EH (cell line): ENCODE data around the gene SPINDOC.

Experiments used
- DNase-seq: peaks from one replicate; pipeline ENCODE4 v3.0.0-alpha.2; 2015; ENCODE audit warnings: low read depth

Gene SPINDOC

DNA sequence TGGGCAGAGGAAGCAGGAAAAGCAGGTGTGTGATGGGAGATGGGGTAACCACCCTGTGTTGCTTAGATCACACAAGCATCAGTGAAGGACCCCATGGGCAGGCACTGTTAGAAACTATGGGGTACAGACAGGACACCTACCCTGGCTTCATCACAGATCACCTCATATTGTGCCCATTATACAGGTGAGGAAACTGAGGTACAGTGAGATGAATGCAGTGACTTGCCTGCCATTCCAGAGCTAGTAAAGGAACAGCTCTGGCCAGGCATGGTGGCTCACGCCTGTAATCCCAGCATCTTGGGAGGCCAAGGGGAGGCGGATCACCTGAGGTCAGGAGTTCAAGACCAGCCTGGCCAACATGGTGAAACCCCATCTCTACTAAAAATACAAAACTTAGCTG, 19.8 kb downstream of the SPINDOC start:
- no peak for DNase-seq

DNA sequence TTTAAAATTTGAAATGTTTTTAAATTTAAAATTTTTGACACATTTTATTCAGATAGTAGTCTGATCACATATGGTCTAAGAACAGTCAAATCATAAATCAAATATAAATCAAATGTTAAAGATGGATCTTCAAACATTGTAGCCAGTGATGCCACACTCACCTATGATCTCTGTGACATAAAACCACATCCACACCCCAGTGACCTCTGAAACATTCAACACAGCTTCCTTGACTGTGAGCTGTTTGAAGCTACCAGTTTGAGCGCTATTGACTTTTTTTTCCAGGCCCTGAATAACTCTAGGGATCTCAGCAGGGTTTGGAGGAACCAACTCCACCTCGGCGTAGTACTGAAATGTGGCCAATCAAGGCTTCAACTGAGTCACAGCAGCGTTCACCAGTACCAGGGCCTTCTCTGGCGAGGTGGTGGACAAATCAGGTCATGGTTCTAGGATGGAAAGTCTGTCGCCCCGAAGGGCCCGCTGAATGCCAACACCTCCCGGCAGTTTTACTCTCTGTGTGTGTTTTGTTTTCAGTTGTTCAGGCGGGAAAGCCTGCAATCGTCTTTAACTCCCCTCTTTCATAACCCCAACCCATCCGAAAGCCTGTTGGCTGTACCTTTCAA, 21.4 kb downstream of the SPINDOC start:
- no peak for DNase-seq

DNA sequence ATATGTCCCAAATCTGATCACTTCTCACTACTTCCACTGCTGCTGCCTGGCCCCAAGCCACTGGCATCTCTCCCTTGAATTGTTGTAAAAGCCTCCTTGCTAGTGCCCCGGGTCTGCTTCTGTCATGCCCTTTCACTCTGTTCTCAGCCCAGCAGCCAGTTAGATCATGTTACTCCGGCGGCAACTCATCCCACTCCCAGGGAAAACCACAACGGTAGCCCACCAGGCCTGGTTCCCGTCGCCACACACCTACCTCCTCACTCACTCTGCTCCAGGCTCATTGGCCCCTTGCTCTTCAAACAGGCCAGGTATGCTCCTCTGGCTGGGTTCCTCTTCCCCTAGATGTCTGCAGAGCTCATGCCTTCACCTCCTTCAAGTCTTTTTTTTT, 21.9 kb downstream of the SPINDOC start:
- DNase-seq = no peak

- DNase-seq = peak; percentile 77
These were observed 23.9 kb downstream of the SPINDOC start for GRCh38 chr11:63837027-63837688.

DNA sequence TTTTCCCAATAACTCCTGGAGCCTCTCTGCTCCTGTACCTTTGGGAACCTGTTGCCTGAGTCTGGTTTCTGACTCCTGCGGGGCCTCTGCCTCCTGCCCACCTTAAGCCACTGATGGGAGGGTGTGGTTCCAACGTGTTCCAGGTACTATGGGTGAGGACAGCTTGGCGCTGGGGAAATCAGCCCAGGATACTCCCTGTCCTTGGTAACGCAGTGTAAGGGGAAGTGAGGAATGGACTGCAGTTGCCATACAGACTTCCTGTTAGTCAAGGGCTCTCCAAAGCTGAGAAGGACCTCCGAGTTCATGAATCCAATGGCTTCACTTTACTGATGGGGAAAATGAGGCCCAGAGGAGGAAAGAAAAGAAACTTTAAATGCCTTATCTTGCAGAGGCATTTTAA, 24.5 kb downstream of the SPINDOC start:
- DNase-seq = no peak

DNA sequence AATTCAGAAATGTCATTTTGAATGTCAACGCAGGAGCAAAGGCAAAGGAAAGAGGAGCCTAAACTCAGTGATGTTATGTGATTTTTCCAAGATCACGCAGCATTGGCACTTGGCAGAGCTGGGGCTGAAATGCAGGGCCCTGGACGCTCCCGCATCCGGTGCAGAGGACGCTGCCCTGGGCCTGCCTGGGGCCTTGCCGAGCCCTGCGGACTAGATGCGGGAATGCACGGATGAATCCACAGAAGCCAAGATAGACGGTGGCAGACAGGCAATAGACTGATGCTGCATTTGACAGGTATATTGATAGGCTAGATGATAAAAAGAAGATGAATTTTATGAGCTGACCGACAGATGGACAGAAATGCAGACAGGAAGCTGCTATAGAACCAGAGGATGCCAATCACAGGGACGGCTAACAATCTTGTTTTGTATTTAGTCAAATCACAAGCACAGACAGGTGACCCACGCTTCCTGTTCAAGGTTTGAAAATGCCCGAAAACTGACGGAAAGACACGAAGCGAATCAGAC, 25.0 kb downstream of the SPINDOC start:
- DNase-seq = no peak

DNA sequence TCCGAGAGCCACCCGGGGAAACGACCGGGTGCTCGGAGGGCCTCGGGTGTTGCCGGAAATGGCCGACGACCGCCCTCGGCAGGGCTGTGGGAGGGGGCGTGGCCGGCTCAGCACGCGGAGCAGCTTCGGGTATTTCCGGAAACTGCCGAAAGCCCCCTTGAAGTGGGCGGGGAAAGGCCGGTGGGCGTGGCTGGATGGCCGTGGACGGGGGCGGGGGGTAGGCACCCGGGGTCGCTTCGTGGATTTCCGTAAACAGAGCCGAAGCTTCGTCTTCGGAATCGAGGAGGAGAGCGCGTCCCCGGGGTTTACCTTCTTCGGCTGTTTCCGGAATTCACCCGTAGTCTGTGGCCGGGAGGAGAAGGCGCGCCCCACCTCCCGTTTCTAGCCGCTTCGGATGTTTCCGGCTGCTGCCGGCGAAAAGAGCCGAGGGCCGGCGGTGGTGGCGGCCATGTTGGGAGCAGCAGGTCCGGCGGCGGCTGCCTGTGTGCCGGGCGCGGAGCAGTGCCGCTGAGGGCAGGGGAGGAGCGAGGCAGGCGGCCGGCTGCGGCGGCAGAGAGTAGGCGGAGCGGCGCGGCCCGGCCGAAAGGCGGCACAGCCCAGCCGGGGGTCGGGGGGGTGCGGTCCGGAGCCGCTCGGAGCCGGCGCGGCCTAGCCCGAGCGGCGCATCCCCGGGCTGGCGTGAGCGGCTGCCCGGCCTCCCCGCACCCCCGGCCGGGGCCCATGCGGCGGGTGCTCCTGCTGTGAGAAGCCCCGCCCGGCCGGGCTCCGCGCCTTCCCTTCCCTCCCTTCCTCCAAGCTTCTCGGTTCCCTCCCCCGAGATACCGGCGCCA, 25.6 kb downstream of the SPINDOC start, which contains the start of gene MARK2:
TSS of gene MARK2 (plus strand) at position 433 of the 830 bp plus-strand sequence. CDS start at position 830, 397 bp downstream.
- peak; percentile 98 for DNase-seq

- DNase-seq = peak; percentile 34
These were observed 26.5 kb downstream of the SPINDOC start for GRCh38 chr11:63839508-63840355.

DNA sequence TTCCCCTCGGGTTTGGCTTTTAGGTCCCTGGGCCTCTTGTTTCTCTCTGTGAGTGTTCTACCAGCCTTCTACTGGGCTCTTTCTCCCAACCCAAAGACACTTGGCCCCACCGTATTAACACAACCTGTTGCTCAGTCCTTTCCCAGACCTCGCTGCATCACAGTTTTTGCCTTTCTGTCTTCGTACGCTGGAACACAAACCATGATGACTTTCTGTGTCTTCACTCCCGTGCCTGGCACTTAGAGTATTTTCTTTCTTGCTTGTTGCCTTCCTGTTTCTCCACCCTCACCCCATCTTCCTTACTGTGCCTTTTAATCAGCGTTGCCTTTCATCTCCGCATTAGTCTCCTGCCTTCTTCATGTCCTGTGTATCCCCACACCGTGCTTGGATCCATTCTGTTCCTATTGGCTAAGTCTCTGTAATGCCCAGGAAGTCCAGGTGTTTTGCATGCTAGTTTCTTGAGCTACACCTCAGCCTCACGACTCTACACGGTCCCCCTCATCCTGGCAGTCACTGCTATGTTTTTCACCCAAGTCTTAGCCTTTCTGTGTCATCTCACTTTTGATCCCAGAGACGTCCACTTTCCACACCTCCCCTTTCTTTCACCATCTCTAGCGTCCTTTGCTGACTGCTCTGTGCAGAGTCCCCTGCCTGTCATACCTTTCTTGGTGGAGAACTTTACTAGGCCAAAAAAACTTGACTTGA, 27.3 kb downstream of the SPINDOC start:
- DNase-seq = peak; percentile 19

DNA sequence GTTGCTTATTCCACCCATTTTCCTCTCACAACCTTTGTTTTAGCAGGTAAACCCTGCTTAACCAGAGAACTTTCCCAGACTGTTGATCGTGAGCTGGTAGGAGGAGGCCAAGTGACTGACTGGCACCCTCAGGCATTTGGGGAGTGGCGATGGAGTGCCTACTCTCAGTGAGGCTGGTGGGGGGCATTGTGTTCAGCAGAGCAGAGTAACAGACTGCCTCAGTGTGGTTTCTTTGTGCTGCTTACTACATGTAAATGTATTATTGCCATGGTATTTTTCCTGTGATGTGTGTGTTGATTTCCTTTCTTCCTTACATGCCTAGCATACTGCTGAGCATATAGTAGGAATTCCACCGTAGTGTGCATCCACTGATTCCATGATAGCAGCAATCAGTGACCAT, 28.3 kb downstream of the SPINDOC start:
- peak; percentile 65 for DNase-seq

- no peak for DNase-seq
These were observed 29.8 kb downstream of the SPINDOC start for GRCh38 chr11:63843041-63843440.

GRCh38 chr11:63844836-63845235, 31.6 kb downstream of the SPINDOC start:
- no peak for DNase-seq

- peak; percentile 78 for DNase-seq
These were observed 32.0 kb downstream of the SPINDOC start for GRCh38 chr11:63845303-63845702.

DNA sequence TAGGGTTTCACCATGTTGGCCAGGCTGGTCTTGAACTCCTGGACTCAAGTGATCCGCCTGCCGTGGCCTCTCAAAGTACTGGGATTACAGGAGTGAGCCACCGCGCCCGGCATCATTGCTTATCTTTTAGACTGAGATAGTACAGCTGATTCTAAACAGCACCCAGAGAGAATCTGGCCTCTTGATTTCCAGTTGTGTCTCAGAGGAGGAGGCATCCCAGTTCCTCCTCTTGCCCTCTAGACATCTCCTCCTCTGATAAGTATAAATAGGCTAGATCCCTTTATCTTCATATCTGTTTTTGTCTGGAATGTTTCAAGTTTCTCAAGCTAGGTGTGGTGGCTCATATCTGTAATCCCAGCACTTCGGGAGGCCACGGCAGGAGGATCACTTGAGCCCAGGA, 32.7 kb downstream of the SPINDOC start:
- DNase-seq = no peak

DNA sequence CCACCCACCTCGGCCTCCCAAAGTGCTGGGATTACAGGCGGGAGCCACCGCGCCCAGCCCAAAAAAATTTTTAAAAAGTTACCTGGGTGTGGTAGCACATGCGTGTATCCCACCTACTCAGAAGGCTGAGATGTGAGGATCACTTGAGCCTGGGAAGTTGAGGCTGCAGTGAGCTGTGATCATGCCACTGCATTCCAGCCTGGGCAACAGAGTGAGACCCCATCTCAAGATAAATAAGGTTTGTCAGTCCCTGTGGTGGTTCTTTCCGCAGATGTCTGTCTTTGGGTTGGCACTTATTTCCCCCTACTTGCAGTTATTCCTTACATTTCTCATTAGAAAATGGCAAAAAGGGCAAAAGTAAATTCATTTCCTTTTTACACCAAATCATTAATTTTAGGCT, 33.6 kb downstream of the SPINDOC start:
- no peak for DNase-seq

- no peak for DNase-seq
These were observed 34.1 kb downstream of the SPINDOC start for GRCh38 chr11:63847363-63847762.

DNA sequence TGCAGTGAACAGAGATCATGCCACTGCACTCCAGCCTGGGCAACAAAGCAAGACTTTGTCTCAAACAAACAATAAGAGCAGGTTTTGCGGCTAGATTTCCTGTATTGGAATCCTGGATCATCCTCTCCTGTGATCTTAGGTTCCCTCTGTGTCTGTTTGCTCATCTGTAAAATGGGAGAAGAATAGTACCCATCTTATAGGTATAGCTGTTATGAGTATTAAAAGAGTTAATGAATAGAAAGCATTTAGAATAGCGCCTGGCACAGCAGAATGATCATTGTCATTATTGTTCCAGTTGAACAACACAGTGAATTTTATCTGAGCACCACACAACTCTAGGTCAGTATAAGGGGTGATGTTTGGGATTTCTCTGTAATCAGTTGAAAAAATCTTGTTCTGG, 36.4 kb downstream of the SPINDOC start:
- no peak for DNase-seq

DNA sequence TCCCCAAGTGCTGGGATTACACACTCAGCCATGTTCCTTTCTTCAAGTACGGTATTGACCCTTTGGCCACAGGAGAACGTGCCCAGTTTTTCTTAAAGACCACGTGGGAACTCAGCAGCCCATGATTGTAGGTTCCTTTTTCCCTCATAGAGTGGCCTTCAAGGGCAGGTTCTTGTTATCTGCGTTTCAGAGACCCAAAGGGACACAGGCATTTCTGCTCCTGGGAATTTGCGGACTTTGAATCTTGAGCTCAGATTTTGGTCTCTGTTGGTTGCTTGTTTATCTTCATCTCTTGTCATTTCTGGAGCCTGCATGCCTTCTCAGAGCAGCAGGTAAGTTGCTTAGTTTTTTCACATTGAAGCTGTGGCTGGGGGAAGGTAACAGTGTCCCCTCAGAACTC, 37.7 kb downstream of the SPINDOC start:
- no peak for DNase-seq

- DNase-seq = no peak
These were observed 38.1 kb downstream of the SPINDOC start for GRCh38 chr11:63851364-63851763.

DNA sequence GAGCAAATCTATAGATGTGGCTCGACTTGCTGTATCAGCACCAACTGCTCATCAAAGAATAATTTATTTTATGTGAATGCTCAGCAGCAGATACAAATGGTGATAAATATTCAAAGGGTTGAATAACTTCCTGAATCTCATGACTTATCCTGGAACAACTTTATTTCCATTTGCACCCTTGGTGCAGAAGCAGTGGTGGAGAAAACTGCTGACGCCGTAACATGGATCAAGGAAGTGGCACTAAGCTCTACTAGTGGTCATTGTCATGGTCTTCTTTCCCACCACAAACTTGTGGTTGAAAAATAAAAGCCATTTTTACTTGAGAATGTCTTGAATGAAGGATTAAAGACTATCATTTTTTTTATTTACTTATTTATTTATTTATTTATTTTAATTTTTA, 40.2 kb downstream of the SPINDOC start:
- DNase-seq = no peak

DNA sequence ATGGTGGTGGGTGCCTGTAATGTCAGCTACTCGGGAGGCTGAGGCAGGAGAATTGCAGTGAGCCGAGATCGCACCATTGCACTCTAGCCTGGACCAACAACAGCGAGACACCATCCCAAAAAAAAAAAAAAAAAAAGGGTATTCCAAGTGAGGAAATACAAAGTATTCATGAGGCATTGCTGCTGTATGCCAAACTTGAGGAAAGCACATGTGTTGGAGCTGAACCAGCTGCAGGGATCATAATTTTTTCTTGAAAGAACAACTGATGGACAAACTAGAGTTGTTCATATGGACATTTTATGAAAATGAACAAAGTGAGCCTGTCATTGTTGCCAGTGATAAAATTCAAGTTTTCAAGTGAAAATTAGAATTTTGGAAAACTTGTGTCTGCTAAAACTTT, 41.4 kb downstream of the SPINDOC start:
- no peak for DNase-seq
